A673 (cell line): ENCODE data around the gene TSHZ2. TPM values are rescaled to one million over a fixed set of nuclear protein-coding genes. Genes with fewer than 3 reads are reported as not detected.

Experiments used
- BruUV-seq: library from RNA; stranded (reverse); fragments of 400-500 nt; replicated peaks from 2 replicates; lab custom pipeline; 2021; lab: Mats Ljungman, UMichigan
- CTCF ChIA-PET: fragments of 300-600 bp; sonication (Branson Sonifier 250); formaldehyde crosslinking; loops from one replicate; lab custom pipeline; 2022; ENCODE audit warnings: antibody characterized with exemption; lab: Charles Lee
- POLR2A ChIA-PET: fragments of 300-600 bp; sonication (Branson Sonifier 250); formaldehyde crosslinking; loops from one replicate; lab custom pipeline; 2022; ENCODE audit warnings: antibody characterized with exemption; ENCODE audit not compliant: low non-redundant PET; lab: Charles Lee
- DNase-seq: peaks from one replicate; pipeline ENCODE4 v3.0.0-alpha.2; 2015; ENCODE audit warnings: low spot score
- H3K27ac ChIP-seq: fragments of 200-600 bp; sonication (generic); 2 replicates; pipeline ENCODE4 v1.5.1; 2016; ENCODE audit warnings: mixed run types, low read depth, mild to moderate bottlenecking, mixed read lengths, antibody characterized with exemption, low read length; ENCODE audit not compliant: poor library complexity, severe bottlenecking
- H3K27me3 ChIP-seq: fragments of 200-600 bp; sonication (generic); replicated peaks from 2 replicates; pipeline ENCODE4 v1.6.1; 2017; ENCODE audit warnings: mixed run types, low read depth, mild to moderate bottlenecking, mixed read lengths, antibody characterized with exemption, low read length; ENCODE audit not compliant: insufficient read depth, poor library complexity
- H3K36me3 ChIP-seq: fragments of 200-600 bp; sonication (generic); 2 replicates; pipeline ENCODE4 v1.6.1; 2016; ENCODE audit warnings: mixed run types, mild to moderate bottlenecking, mixed read lengths, antibody characterized with exemption, low read length; ENCODE audit not compliant: insufficient read depth, poor library complexity, severe bottlenecking
- H3K4me1 ChIP-seq: fragments of 200-600 bp; sonication (generic); 2 replicates; pipeline ENCODE4 v1.6.1; 2017; ENCODE audit warnings: mixed run types, mild to moderate bottlenecking, mixed read lengths, antibody characterized with exemption, low read length; ENCODE audit not compliant: insufficient read depth, poor library complexity, severe bottlenecking
- H3K4me3 ChIP-seq: fragments of 200-600 bp; sonication (generic); 2 replicates; pipeline ENCODE4 v1.5.1; 2016; ENCODE audit warnings: low read depth, mixed run types, mild to moderate bottlenecking, mixed read lengths, low read length; ENCODE audit not compliant: poor library complexity, severe bottlenecking
- H3K9me3 ChIP-seq: fragments of 200-600 bp; sonication (generic); 2 replicates; pipeline ENCODE4 v1.6.1; 2016; ENCODE audit warnings: mixed run types, low read depth, mild to moderate bottlenecking, mixed read lengths, antibody characterized with exemption, low read length; ENCODE audit not compliant: poor library complexity, severe bottlenecking
- EZH2 ChIP-seq: fragments of 200-600 bp; sonication (generic); IDR thresholded peaks from 2 replicates; pipeline ENCODE4 v1.6.1; 2017; ENCODE audit warnings: borderline replicate concordance, low read depth, mild to moderate bottlenecking, mixed read lengths, antibody characterized with exemption, low read length; ENCODE audit not compliant: poor library complexity, severe bottlenecking
- intact Hi-C: fragments of 100-400 bp; cut with micrococcal nuclease; formaldehyde crosslinking; loops from one replicate; pipeline ENCODE4 v1.10.0; 2022; ENCODE audit not compliant: unreplicated experiment
- total RNA-seq: library from RNA; stranded (reverse); gene quantifications from 2 replicates; pipeline ENCODE4 v1.2.3, GENCODE V29; 2021
- TF ChIP-seq, protein P1 (sequence below): fragments of 300-800, 200-600 bp; sonication (generic); conservative IDR thresholded peaks from 2 replicates; pipeline ENCODE4 v1.5.1; 2017; ENCODE audit warnings: low read depth, mild to moderate bottlenecking, antibody characterized with exemption, low read length, moderate library complexity, mixed read lengths

TSHZ2 gene
- total RNA-seq, 1 experiment from 2014 or later, result 4.1 TPM

GRCh38 chr20:53494753-53495152 is 522.6 kb downstream of the TSHZ2 start:
- H3K9me3 ChIP-seq, result no peaks in the 10 kb centered on the region
- no peak for DNase-seq
- no peaks in the 10 kb centered on the region for H3K36me3 ChIP-seq
- TF ChIP-seq EZH2, result no peak
- TF ChIP-seq, protein P1, sequence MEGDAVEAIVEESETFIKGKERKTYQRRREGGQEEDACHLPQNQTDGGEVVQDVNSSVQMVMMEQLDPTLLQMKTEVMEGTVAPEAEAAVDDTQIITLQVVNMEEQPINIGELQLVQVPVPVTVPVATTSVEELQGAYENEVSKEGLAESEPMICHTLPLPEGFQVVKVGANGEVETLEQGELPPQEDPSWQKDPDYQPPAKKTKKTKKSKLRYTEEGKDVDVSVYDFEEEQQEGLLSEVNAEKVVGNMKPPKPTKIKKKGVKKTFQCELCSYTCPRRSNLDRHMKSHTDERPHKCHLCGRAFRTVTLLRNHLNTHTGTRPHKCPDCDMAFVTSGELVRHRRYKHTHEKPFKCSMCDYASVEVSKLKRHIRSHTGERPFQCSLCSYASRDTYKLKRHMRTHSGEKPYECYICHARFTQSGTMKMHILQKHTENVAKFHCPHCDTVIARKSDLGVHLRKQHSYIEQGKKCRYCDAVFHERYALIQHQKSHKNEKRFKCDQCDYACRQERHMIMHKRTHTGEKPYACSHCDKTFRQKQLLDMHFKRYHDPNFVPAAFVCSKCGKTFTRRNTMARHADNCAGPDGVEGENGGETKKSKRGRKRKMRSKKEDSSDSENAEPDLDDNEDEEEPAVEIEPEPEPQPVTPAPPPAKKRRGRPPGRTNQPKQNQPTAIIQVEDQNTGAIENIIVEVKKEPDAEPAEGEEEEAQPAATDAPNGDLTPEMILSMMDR, result no peak
- no peak overlapping the region for H3K27ac ChIP-seq
- H3K4me3 ChIP-seq, result no peak overlapping the region
- ChIA-PET CTCF (interaction anchor here (0.9 kb wide), 1 partner anchor 53 kb away, joined by 3 read pairs; no protein-coding TSS in a partner anchor), POLR2A (no interaction called here)
- peaks cover 47% of the 10 kb centered on the region for H3K4me1 ChIP-seq
- no TSS peak for BruUV-seq
- intact Hi-C loops, result no loop called here
- H3K27me3 ChIP-seq, result no peaks in the 10 kb centered on the region

DNA sequence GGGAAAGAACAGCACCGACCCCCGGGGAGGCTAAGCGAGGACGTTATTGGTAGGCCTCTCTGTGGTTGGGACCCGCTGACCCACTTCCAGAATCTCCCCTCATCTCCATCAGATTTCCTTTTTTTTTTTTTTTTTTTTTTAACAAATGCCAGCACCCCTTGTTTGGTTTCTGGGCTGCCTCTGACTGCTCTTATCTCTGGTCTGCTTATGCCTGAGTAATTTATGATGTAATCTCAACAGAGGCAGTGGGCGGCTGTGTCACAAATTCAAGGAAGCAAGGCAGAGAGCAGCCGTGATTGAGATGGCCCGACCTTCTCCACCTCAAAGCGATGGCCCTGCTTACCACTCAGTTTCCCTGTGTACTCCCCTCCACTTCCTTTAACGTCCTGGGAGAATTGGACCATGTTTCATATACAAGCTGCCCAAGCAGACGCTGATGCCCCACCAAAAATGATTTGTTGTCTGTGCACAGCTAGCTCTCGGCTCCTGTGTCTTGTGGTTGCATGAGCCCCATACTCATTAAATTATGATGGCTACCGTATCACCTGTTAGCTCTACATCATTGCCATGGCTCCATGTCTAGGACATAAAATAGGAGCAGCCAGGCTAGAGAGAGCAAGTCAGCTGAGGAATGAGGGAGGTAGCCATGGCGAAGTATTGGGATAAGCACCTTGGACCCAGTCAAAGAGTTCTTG is 523.4 kb downstream of the TSHZ2 start:
- no peak for TF ChIP-seq EZH2
- TF ChIP-seq, protein P1, result no peak
- Histone ChIP-seq H3K4me3 (no peak overlapping the region), H3K36me3 (no peaks in the 10 kb centered on the region), H3K4me1 (peaks cover 45% of the 10 kb centered on the region), H3K27me3 (no peaks in the 10 kb centered on the region), H3K9me3 (no peaks in the 10 kb centered on the region), H3K27ac (no peak overlapping the region)
- BruUV-seq, result no TSS peak
- intact Hi-C loops, result no loop called here
- CTCF ChIA-PET, result no interaction called here
- DNase-seq, result no peak
- POLR2A ChIA-PET, result no interaction called here

DNA sequence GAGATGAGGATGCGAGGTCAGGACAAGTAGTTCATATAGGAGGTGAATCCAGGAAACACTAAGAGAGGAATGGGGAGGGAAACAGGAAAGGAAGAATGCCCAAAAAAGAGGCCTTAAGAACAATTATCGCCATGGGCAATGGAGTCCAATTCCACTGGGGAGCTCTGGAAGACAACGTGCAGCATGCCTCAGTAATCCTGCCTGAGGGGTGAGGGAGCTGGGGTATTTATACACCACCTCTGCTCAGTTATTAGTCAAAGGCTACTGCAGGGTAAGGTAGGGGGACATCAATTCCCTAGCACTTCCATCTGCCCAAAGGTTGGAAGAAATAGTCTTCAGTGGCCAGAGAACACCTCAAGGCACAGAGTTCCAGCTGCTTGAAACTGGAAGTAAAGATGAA is 525.1 kb downstream of the TSHZ2 start:
- BruUV-seq, result no TSS peak

More for the DNA sequence above, 525.1 kb downstream of the TSHZ2 start:
- Histone ChIP-seq H3K9me3 (no peaks in the 10 kb centered on the region), H3K27ac (no peak overlapping the region), H3K27me3 (no peaks in the 10 kb centered on the region), H3K4me1 (peaks cover 28% of the 10 kb centered on the region), H3K4me3 (no peak overlapping the region), H3K36me3 (no peaks in the 10 kb centered on the region)
- TF ChIP-seq EZH2, result no peak
- TF ChIP-seq, protein P1, result no peak
- DNase-seq, result no peak
- intact Hi-C loops, result no loop called here
- CTCF ChIA-PET, result no interaction called here
- POLR2A ChIA-PET, result no interaction called here
